GM12892 (cell line): ENCODE measurements around the gene NINJ2.

Experiments used
- POLR2A ChIP-seq: IDR thresholded peaks from 2 replicates; pipeline ENCODE4 v1.6.1; 2011; ENCODE audit warnings: low read depth, low read length, control low read depth
- TAF1 ChIP-seq: IDR thresholded peaks from 2 replicates; pipeline ENCODE4 v1.6.1; 2011; ENCODE audit warnings: low read depth, mild to moderate bottlenecking, control low read depth, low read length, borderline replicate concordance

DNA sequence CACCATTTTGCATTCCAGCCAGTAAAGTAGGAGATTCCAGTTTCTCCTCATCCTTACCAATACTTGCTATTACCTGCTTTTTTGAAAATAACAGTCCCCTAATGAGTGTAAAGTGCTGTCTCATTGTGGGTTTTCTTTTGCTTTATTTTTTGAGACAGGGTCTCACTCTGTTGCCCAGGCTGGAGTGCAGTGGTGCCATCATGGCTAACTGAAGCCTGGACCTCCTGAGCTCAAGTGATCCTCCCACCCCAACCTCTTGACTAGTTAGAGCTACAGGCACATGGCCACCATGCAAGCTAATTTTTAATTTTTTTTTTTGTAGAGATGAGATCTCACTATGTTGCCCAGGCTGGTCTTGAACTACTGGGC is 60.6 kb downstream of the NINJ2 start:
- TF ChIP-seq POLR2A (no peak), TAF1 (no peak)
